MCF 10A (cell line): ENCODE results near the gene NSMF. TPM values are rescaled to one million over a fixed set of nuclear protein-coding genes. Genes with fewer than 3 reads are reported as not detected.

Experiments
- BruUV-seq: library from RNA; stranded (reverse); fragments of 400-500 nt; replicated peaks from 2 replicates; lab custom pipeline; 2021; lab: Mats Ljungman, UMichigan
- CTCF ChIA-PET: fragments of 300-600 bp; sonication (Branson Sonifier 250); formaldehyde crosslinking; extraction: SDS; loops from one replicate; lab custom pipeline; 2021; ENCODE audit warnings: antibody characterized with exemption, inconsistent platforms; lab: Yijun Ruan, JAX
- POLR2A ChIA-PET: fragments of 300-600, 350-650 bp; sonication (Branson Sonifier 250); formaldehyde crosslinking; extraction: SDS; loops from one replicate; lab custom pipeline; 2020; ENCODE audit warnings: antibody characterized with exemption, inconsistent platforms; lab: Yijun Ruan, JAX
- DNase-seq: peaks from one replicate; pipeline ENCODE4 v3.0.0-alpha.2; 2018; ENCODE audit not compliant: unreplicated experiment
- H3K27ac Mint-ChIP-seq: one replicate; pipeline ENCODE4 v1.8.0; 2022; ENCODE audit warnings: mild to moderate bottlenecking, low read depth, mixed read lengths; ENCODE audit not compliant: unreplicated experiment
- H3K27me3 Mint-ChIP-seq: one replicate; pipeline ENCODE4 v1.8.0; 2022; ENCODE audit warnings: mixed read lengths; ENCODE audit not compliant: insufficient read depth, unreplicated experiment
- H3K36me3 Mint-ChIP-seq: one replicate; pipeline ENCODE4 v1.8.0; 2022; ENCODE audit warnings: mild to moderate bottlenecking, moderate library complexity, mixed read lengths; ENCODE audit not compliant: insufficient read depth, unreplicated experiment
- H3K4me1 Mint-ChIP-seq: one replicate; pipeline ENCODE4 v1.8.0; 2022; ENCODE audit warnings: mixed read lengths; ENCODE audit not compliant: insufficient read depth, unreplicated experiment
- H3K4me3 Mint-ChIP-seq: one replicate; pipeline ENCODE4 v1.8.0; 2022; ENCODE audit warnings: mild to moderate bottlenecking, moderate library complexity, mixed read lengths; ENCODE audit not compliant: unreplicated experiment
- H3K9me3 Mint-ChIP-seq: one replicate; pipeline ENCODE4 v1.8.0; 2022; ENCODE audit warnings: mixed read lengths; ENCODE audit not compliant: unreplicated experiment
- CTCF ChIP-seq: fragments of 200-600 bp; IDR thresholded peaks from one replicate; pipeline ENCODE4 v1.8.0; 2022; ENCODE audit warnings: antibody characterized with exemption, mild to moderate bottlenecking; ENCODE audit not compliant: unreplicated experiment
- intact Hi-C: fragments of 100-400 bp; cut with micrococcal nuclease; formaldehyde crosslinking; loops from 2 replicates; pipeline ENCODE4 v1.14.1; 2022
- total RNA-seq: library from RNA; stranded (reverse); gene quantifications from 2 replicates; pipeline ENCODE4 v1.2.3, GENCODE V29; 2022

The NSMF gene
- total RNA-seq, 1 experiment from 2014 or later = 37.8 TPM

DNA sequence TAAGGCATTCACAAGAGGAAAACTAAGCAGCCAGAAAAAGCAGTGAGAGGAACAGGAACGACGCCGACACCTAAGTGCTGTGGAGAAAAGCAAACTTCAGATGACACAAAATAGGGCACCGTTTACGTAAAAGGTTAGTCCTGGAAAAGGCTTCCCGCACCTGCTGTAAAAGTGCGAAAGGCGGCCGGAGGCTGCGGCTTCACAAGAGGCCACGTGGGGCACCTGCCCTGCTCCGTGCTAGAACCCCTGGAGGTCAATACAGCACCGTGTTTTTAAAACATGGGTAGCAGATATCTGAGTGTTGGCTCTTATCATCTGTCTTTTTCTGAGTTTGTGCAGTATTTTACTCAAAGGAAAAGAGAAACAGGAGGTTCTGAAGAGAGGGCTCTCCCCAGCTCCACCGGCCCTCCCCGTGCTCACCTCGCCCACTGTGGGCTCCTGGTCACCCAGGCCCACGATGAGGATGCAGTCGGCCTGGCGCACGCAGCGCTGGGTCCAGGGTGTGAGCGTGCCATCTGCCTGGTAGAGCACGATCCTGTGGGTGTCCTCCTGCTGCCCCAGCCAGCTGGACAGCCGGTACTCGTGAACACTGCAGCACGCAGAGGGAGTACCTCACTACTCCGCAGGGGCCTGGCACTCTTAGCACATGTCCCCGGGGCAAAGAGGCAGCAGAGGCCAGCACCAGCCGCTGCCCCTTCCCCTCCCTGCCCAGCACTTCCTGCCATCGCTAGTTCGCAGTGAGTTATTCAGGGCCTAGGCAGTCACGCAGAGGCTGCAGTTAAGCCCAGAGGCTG, 21.0 kb upstream of the NSMF start:
- Mint-ChIP-seq H3K9me3 (peaks cover 10% of the 10 kb centered on the region), H3K4me3 (no peak overlapping the region), H3K27me3 (no peaks in the 10 kb centered on the region), H3K4me1 (peaks cover 8% of the 10 kb centered on the region), H3K27ac (no peak overlapping the region), H3K36me3 (no peaks in the 10 kb centered on the region)
- ChIA-PET CTCF (no interaction called here), POLR2A (interaction anchor here (0.9 kb wide), 1 partner anchor 17 kb away, joined by 3 read pairs; no protein-coding TSS in a partner anchor)
- TF ChIP-seq CTCF = no peak
- intact Hi-C loops = no loop called here
- no peak for DNase-seq
- BruUV-seq = no TSS peak

DNA sequence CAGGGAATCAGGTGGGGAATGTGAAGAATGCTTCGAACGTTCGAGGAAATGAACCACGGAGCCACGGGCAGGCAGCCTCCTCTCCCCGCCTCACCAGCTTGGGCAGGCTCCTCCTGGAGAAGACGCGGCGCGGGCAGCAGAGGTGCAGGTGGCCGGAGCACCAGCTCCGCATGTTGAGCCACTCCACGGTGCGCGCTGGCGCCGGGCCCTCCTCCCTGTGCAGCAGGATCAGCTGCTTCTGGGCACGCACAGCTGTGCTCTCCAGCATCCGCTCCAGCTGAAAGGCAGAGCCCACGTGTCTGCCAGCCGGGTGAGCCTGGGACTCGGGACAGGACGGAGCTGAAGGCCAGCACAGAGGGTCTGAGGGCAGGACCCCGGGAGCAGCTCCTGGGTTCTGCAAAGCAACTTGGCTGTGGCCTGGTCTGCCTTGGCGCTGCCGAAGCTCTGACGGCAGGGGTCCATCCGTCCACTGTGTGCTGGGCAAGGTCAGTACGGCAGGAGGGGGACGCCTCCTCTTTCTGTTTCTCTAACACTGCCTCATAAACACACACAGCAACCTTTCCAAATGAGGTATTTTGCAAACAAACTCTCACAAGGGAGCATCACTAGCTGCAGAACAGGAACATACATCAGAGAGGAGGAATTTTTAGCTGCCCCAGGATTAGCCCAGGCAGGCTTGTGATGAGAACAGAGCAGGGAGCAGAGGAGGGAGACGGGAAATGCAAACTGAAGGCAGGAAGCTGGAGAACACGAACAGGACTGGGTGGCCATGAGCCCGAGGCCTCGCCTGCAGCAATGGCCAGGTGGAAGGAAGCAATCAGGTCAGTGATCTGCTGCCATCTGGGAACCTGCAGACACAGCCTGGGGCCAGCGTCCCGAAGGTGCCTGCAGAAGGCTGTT, 20.1 kb upstream of the NSMF start:
- no peak for TF ChIP-seq CTCF
- no TSS peak for BruUV-seq
- Mint-ChIP-seq H3K36me3 (no peaks in the 10 kb centered on the region), H3K4me3 (no peak overlapping the region), H3K27me3 (no peaks in the 10 kb centered on the region), H3K9me3 (peaks cover 13% of the 10 kb centered on the region), H3K4me1 (peaks cover 8% of the 10 kb centered on the region), H3K27ac (no peak overlapping the region)
- ChIA-PET POLR2A (interaction anchor here (0.6 to 0.9 kb wide), 2 partner anchors 16 to 56 kb away, joined by 3 to 4 read pairs; partner anchors contain the start of genes EXD3 and NOXA1), CTCF (interaction anchor here (0.6 kb wide), 1 partner anchor 450 kb away, joined by 3 read pairs; no protein-coding TSS in a partner anchor)
- intact Hi-C loops = no loop called here
- no peak for DNase-seq

GRCh38 chr9:137478613-137478961, 19.5 kb upstream of the NSMF start:
- peaks cover 8% of the 10 kb centered on the region for H3K4me1 Mint-ChIP-seq
- H3K4me3 Mint-ChIP-seq = no peak overlapping the region
- peaks cover 15% of the 10 kb centered on the region for H3K9me3 Mint-ChIP-seq
- no peak overlapping the region for H3K27ac Mint-ChIP-seq
- ChIA-PET CTCF (interaction anchor here (0.6 kb wide), 2 partner anchors 192 to 449 kb away, joined by 3 to 4 read pairs; no protein-coding TSS in a partner anchor), POLR2A (no interaction called here)
- H3K27me3 Mint-ChIP-seq = no peaks in the 10 kb centered on the region
- intact Hi-C loops = no loop called here
- TF ChIP-seq CTCF = no peak
- no peaks in the 10 kb centered on the region for H3K36me3 Mint-ChIP-seq
- no peak for DNase-seq
- BruUV-seq = no TSS peak
